ENCODE measurements around the gene PRR23A. TPM values are rescaled to one million over a fixed set of nuclear protein-coding genes. Genes with fewer than 3 reads are reported as not detected.

The PRR23A gene
- total RNA-seq, 2 experiments from 2014 or later = not detected

GRCh38 chr3:139044366-139045210 is 38.5 kb upstream of the PRR23A start, which contains the start of gene PRR23C:
Gene PRR23C (minus strand): TSS chr3:139044892. CDS start chr3:139044620, 272 bp downstream.
- Histone ChIP-seq H3K27ac (ENCODE audit: low read depth, low read length, poor library complexity, severe bottlenecking) (no peak within 1 kb of the TSS), H3K79me2 (ENCODE audit: insufficient read depth, low read depth, low read length) (no peaks in the 10 kb centered on the region), H3K4me3 (ENCODE audit: low read depth, low read length, poor library complexity, severe bottlenecking) (no peak within 1 kb of the TSS), H2AFZ (ENCODE audit: low read length) (no peak within 1 kb of the TSS), H3K9me2 (ENCODE audit: insufficient read depth, low read length) (no peaks in the 10 kb centered on the region), H3K4me1 (ENCODE audit: insufficient read depth, low read length, poor library complexity, severe bottlenecking) (no peaks in the 10 kb centered on the region), H3K9me3 (ENCODE audit: low read length) (no peaks in the 10 kb centered on the region), H3K4me2 (ENCODE audit: low read length) (no peak within 1 kb of the TSS), H4K20me1 (ENCODE audit: insufficient read depth, low read length) (no peaks in the 10 kb centered on the region), H3K36me3 (ENCODE audit: insufficient read depth, low read length) (no peaks in the 10 kb centered on the region)
- no TSS peak for BruUV-seq (replicated peaks)
- no peak for TF ChIP-seq EZH2phosphoT487 (IDR thresholded peaks at IDR 0.05; ENCODE audit: borderline replicate concordance, low read depth, low read length)
- ChIA-PET CTCF (ENCODE audit: unreplicated experiment) (no interaction called here), POLR2A (no interaction called here)
- intact Hi-C loops (cut with micrococcal nuclease; ENCODE audit: unreplicated experiment) = no loop called here
- DNase-seq (ENCODE audit: low spot score) = no peak

DNA sequence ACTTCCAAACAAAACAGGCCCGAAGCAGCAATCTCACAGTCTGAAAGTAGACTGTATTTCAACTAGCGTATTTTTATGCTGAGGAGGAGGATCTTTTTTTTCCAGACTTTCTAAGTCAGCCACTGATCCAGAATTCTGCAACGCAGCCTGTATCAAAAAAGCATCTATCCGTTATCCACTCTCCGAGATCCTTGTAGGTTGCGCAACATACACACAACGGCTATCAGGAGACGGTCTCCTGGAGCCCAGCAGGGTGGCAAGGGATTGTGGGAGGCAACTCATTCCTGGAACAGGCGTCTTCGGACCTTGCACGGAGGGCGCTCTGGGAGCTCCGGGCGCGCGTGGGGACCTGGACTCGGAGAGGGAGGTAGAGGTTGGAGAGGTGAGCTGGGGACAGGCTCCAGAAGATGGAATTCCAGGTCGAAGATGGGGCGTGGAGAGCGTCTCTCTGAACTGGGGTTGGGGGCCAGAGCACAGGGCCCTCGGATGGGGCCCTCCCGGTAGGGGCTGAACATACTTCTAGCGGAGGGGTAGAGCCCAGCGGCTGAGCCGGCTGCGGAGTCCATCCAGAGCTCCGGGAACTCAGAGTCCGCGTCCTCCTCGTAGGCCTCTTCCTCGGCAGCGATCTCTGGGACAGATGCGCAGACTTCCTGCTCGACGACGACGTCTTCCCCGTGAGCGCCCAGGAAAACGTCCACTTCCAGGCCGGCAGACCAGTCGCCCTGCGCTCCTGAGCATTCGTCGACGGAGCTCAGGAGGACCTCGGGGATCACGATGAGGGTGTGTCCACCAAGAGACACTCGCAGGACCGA is 37.7 kb upstream of the PRR23A start:
- ChIA-PET CTCF (ENCODE audit: unreplicated experiment) (no interaction called here), POLR2A (no interaction called here)
- intact Hi-C loops (cut with micrococcal nuclease; ENCODE audit: unreplicated experiment) = no loop called here
- no peaks in the 10 kb centered on the region for H3K36me3 ChIP-seq (ENCODE audit: insufficient read depth, low read length)
- no peak overlapping the region for H3K4me3 ChIP-seq (ENCODE audit: low read depth, low read length, poor library complexity, severe bottlenecking)
- H4K20me1 ChIP-seq (ENCODE audit: insufficient read depth, low read length) = no peaks in the 10 kb centered on the region
- H3K4me2 ChIP-seq (ENCODE audit: low read length) = no peak overlapping the region
- no peaks in the 10 kb centered on the region for H3K9me3 ChIP-seq (ENCODE audit: low read length)
- no peaks in the 10 kb centered on the region for H3K79me2 ChIP-seq (ENCODE audit: insufficient read depth, low read depth, low read length)
- H3K27ac ChIP-seq (ENCODE audit: low read depth, low read length, poor library complexity, severe bottlenecking) = no peak overlapping the region
- H3K4me1 ChIP-seq (ENCODE audit: insufficient read depth, low read length, poor library complexity, severe bottlenecking) = no peaks in the 10 kb centered on the region
- no peak overlapping the region for H2AFZ ChIP-seq (ENCODE audit: low read length)
- TF ChIP-seq EZH2phosphoT487 (IDR thresholded peaks at IDR 0.05; ENCODE audit: borderline replicate concordance, low read depth, low read length) = no peak
- no TSS peak for BruUV-seq (replicated peaks)
- DNase-seq (ENCODE audit: low spot score) = no peak
- H3K9me2 ChIP-seq (ENCODE audit: insufficient read depth, low read length) = no peaks in the 10 kb centered on the region

DNA sequence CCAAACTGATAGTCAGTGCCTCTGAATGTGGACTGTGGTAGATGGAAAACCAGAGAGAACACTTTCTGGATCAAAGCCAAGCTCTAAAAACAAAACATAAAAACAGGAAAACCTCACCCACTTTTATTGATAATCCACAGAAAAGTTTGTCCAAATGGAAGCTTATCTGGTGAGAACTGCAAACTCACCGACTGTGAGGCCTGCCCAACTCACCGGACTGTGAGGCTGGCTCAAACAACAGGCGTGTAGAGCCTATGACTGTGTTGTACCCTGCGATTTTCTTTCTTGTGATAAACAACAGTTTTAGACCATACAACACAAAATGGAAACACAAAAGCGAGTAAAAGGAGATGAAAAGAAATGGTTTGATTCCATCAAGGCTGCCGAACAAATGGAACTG is 31.4 kb upstream of the PRR23A start:
- Histone ChIP-seq H3K4me3 (ENCODE audit: low read depth, low read length, poor library complexity, severe bottlenecking) (no peak overlapping the region), H2AFZ (ENCODE audit: low read length) (no peak overlapping the region), H3K79me2 (ENCODE audit: insufficient read depth, low read depth, low read length) (no peaks in the 10 kb centered on the region), H4K20me1 (ENCODE audit: insufficient read depth, low read length) (no peaks in the 10 kb centered on the region), H3K9me3 (ENCODE audit: low read length) (no peaks in the 10 kb centered on the region), H3K9me2 (ENCODE audit: insufficient read depth, low read length) (no peaks in the 10 kb centered on the region), H3K4me1 (ENCODE audit: insufficient read depth, low read length, poor library complexity, severe bottlenecking) (no peaks in the 10 kb centered on the region), H3K36me3 (ENCODE audit: insufficient read depth, low read length) (no peaks in the 10 kb centered on the region), H3K4me2 (ENCODE audit: low read length) (no peak overlapping the region), H3K27ac (ENCODE audit: low read depth, low read length, poor library complexity, severe bottlenecking) (no peak overlapping the region)
- no TSS peak for BruUV-seq (replicated peaks)
- intact Hi-C loops (cut with micrococcal nuclease; ENCODE audit: unreplicated experiment) = no loop called here
- CTCF ChIA-PET (ENCODE audit: unreplicated experiment) = no interaction called here
- POLR2A ChIA-PET = no interaction called here
- TF ChIP-seq EZH2phosphoT487 (IDR thresholded peaks at IDR 0.05; ENCODE audit: borderline replicate concordance, low read depth, low read length) = no peak
- TF ChIP-seq CTCF (conservative IDR thresholded peaks at IDR 0.05; ENCODE audit: low read length) = no peak
- no peak for DNase-seq (ENCODE audit: low spot score)

All from OCI-LY7 (cell line).